HEK293T (cell line): Measurements from ENCODE around the gene HIRA.

ENCODE experiments used
- BHLHE40 ChIP-seq: fragments of 450-650 bp; IDR thresholded peaks from 2 replicates; pipeline ENCODE4 v1.6.1; 2016; ENCODE audit warnings: mild to moderate bottlenecking, moderate library complexity, borderline replicate concordance
- ELF4 ChIP-seq: fragments of 450-650 bp; IDR thresholded peaks from 2 replicates; pipeline ENCODE4 v1.6.1; 2017; ENCODE audit warnings: antibody characterized with exemption
- FOXA1 ChIP-seq: fragments of 450-650 bp; IDR thresholded peaks from 2 replicates; pipeline ENCODE4 v1.6.1; 2016; ENCODE audit warnings: mild to moderate bottlenecking
- FOXK2 ChIP-seq: fragments of 450-650 bp; IDR thresholded peaks from 2 replicates; pipeline ENCODE4 v1.6.1; 2016; ENCODE audit warnings: mild to moderate bottlenecking
- FOXM1 ChIP-seq: fragments of 450-650 bp; IDR thresholded peaks from 2 replicates; pipeline ENCODE4 v1.6.1; 2017; ENCODE audit warnings: mild to moderate bottlenecking, borderline replicate concordance
- HDGF ChIP-seq: fragments of 450-650 bp; IDR thresholded peaks from 2 replicates; pipeline ENCODE4 v1.6.1; 2017; ENCODE audit warnings: antibody characterized with exemption, borderline replicate concordance
- L3MBTL2 ChIP-seq: fragments of 450-650 bp; conservative IDR thresholded peaks from 2 replicates; pipeline ENCODE4 v1.6.1; 2016; ENCODE audit warnings: mild to moderate bottlenecking
- LEF1 ChIP-seq: fragments of 450-650 bp; IDR thresholded peaks from 2 replicates; pipeline ENCODE4 v1.6.1; 2017; ENCODE audit warnings: mild to moderate bottlenecking, borderline replicate concordance
- NFRKB ChIP-seq: fragments of 450-650 bp; IDR thresholded peaks from 2 replicates; pipeline ENCODE4 v1.6.1; 2016; ENCODE audit warnings: mild to moderate bottlenecking, moderate library complexity
- SP1 ChIP-seq: fragments of 450-650 bp; IDR thresholded peaks from 2 replicates; pipeline ENCODE4 v1.6.1; 2017
- SUZ12 ChIP-seq: fragments of 450-650 bp; IDR thresholded peaks from 2 replicates; pipeline ENCODE4 v1.6.1; 2016; ENCODE audit warnings: mild to moderate bottlenecking
- TARDBP ChIP-seq: fragments of 450-650 bp; IDR thresholded peaks from 2 replicates; pipeline ENCODE4 v1.6.1; 2016
- ZNF384 ChIP-seq: fragments of 450-650 bp; IDR thresholded peaks from 2 replicates; pipeline ENCODE4 v1.6.1; 2016

DNA sequence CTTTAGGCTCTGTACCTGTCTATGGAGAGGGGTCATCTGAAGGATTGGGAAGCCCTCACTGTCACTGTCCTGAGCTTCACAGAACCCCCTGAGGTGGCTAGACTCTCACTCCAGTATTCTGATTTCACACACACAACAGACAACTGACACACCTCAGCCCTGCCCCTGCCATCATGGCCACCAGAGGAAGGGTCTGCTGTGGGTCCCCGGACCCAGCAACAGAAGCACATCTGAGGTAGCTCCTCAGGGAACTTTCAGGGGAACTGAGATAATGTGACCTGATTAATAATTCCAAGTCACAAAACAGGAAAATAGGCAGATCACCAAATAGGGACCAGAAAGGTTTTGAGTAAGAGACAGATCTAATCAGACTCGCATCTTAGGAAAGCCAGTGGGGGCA, 23.5 kb upstream of the HIRA start:
- TF ChIP-seq HDGF (no peak), FOXK2 (no peak), SUZ12 (no peak), FOXM1 (no peak), NFRKB (no peak), TARDBP (no peak), L3MBTL2 (no peak), FOXA1 (no peak), ZNF384 (no peak), ELF4 (no peak), BHLHE40 (no peak), SP1 (no peak), LEF1 (no peak)
